Measurements from ENCODE around the gene HDAC4. TPM values are rescaled to one million over a fixed set of nuclear protein-coding genes. Genes with fewer than 3 reads are reported as not detected.

The HDAC4 gene
- total and polyA plus RNA-seq, 2 of the 8 experiments (the other 6 are each of a cell fraction or from before 2014, with no cell fraction given) = 15.4 to 31.5 TPM

DNA sequence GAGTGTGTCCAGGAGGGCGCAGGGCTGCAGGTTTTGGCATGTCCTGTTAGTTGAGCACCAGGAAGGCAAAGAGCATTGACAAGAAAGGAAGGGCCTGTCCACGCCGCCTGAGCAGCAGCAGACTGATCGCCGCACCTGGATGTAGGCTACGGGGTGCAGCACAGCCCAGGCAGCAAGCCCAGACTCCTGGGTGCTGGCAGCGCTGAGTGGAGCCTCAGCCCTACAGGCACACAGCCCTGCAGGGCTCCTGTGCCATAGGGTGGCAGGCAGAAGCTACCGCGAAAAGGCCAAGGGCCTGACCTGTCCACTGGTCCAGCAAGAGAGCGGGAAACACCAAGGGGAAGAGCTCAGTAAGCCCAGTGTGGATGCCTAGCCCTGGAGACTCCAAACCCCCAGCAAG, 198.0 kb downstream of the HDAC4 start (continued):
- no peak for TF ChIP-seq CHD7 (IDR thresholded peaks at IDR 0.05; ENCODE audit: insufficient replicate concordance, low read length)
- TF ChIP-seq SIRT6 (IDR thresholded peaks at IDR 0.05; ENCODE audit: low read length) = no peak
- no peak for TF ChIP-seq TAF1 (IDR thresholded peaks at IDR 0.05; ENCODE audit: low read depth, low read length)
- no peak for TF ChIP-seq CTBP2 (IDR thresholded peaks at IDR 0.05; ENCODE audit: borderline replicate concordance, insufficient read depth, insufficient read length, low read length)
- no peak for TF ChIP-seq YY1 (IDR thresholded peaks at IDR 0.05; ENCODE audit: low read depth, low read length)
- no peak for TF ChIP-seq KDM4A (IDR thresholded peaks at IDR 0.05; ENCODE audit: low read depth, low read length, severe bottlenecking)
- TF ChIP-seq ASH2L (IDR thresholded peaks at IDR 0.05; ENCODE audit: low read length) = no peak
- TF ChIP-seq CTCF (IDR thresholded peaks at IDR 0.05; ENCODE audit: control extremely low read depth in 1 of 3, insufficient read depth in 1 of 3, low read depth in 1 of 3, low read length in 3 of 3) = no peak
- no peak for TF ChIP-seq POLR2AphosphoS5 (IDR thresholded peaks at IDR 0.05; ENCODE audit: low read depth, low read length)
- TF ChIP-seq CBX5 (IDR thresholded peaks at IDR 0.05; ENCODE audit: low read depth, low read length) = no peak

Measured in H1 (cell line).